SU-DHL-6 (cell line): ENCODE data around the gene BTBD1.

Experiments used
- H2AFZ ChIP-seq: fragments of 200-600 bp; sonication (generic); 2 replicates; pipeline ENCODE4 v1.6.1; 2014; ENCODE audit warnings: low read depth, mild to moderate bottlenecking, moderate library complexity, mixed read lengths, antibody characterized with exemption, low read length; ENCODE audit not compliant: severe bottlenecking
- H3F3A ChIP-seq: fragments of 200-600 bp; shearing (Covaris generic); 2 replicates; pipeline ENCODE4 v1.6.0; 2016; ENCODE audit warnings: antibody characterized with exemption, mild to moderate bottlenecking; ENCODE audit not compliant: insufficient read depth
- H3K27ac ChIP-seq: fragments of 200-600 bp; sonication (generic); 2 replicates; pipeline ENCODE4 v1.5.1; 2016; ENCODE audit warnings: low read depth, mild to moderate bottlenecking, low read length, moderate library complexity, mixed read lengths
- H3K27me3 ChIP-seq: fragments of 200-600 bp; sonication (generic), shearing (Covaris generic); 2 replicates; pipeline ENCODE4 v1.6.0; 2014; ENCODE audit warnings: mild to moderate bottlenecking, low read length
- H3K36me3 ChIP-seq: fragments of 200-600 bp; sonication (generic); 2 replicates; pipeline ENCODE4 v1.6.1; 2014; ENCODE audit warnings: mild to moderate bottlenecking, low read length, mixed read lengths
- H3K4me2 ChIP-seq: fragments of 300-600, 200-600 bp; shearing (Covaris generic), sonication (generic); 2 replicates; pipeline ENCODE4 v1.6.0; 2014; ENCODE audit warnings: low read length, low read depth, mild to moderate bottlenecking; ENCODE audit not compliant: poor library complexity, severe bottlenecking
- H3K4me3 ChIP-seq: fragments of 200-600 bp; sonication (generic); 2 replicates; pipeline ENCODE4 v1.5.1; 2014; ENCODE audit warnings: antibody characterized with exemption, low read length, mild to moderate bottlenecking, mixed read lengths; ENCODE audit not compliant: insufficient read depth, poor library complexity, severe bottlenecking
- H3K79me2 ChIP-seq: fragments of 200-600 bp; sonication (generic); 2 replicates; pipeline ENCODE4 v1.6.1; 2014; ENCODE audit warnings: mild to moderate bottlenecking, low read length, moderate library complexity; ENCODE audit not compliant: insufficient read depth
- H3K9ac ChIP-seq: fragments of 200-600 bp; sonication (generic); 2 replicates; pipeline ENCODE4 v1.7.0; 2014; ENCODE audit warnings: mild to moderate bottlenecking, low read length
- H3K9me2 ChIP-seq: fragments of 200-600 bp; sonication (generic); replicated peaks from 2 replicates; pipeline ENCODE4 v1.6.1; 2014; ENCODE audit warnings: low read length; ENCODE audit not compliant: insufficient read depth
- H3K9me3 ChIP-seq: fragments of 200-600 bp; sonication (generic); 2 replicates; pipeline ENCODE4 v1.6.1; 2014; ENCODE audit warnings: low read length, mixed read lengths; ENCODE audit not compliant: insufficient read depth
- H4K20me1 ChIP-seq: fragments of 200-600 bp; sonication (generic); 2 replicates; pipeline ENCODE4 v1.6.1; 2014; ENCODE audit warnings: low read depth, mild to moderate bottlenecking, antibody characterized with exemption, low read length, moderate library complexity, mixed read lengths
- CTCF ChIP-seq: fragments of 200-600 bp; sonication (generic); IDR thresholded peaks from one replicate; pipeline ENCODE4 v1.5.1; 2017; ENCODE audit warnings: antibody characterized with exemption, mild to moderate bottlenecking, low read length, moderate library complexity; ENCODE audit not compliant: insufficient read depth, poor library complexity, severe bottlenecking
- EZH2phosphoT487 ChIP-seq: fragments of 200-600 bp; sonication (generic), shearing (Covaris generic); conservative IDR thresholded peaks from 2 replicates; pipeline ENCODE4 v1.6.1; 2018; ENCODE audit warnings: mild to moderate bottlenecking, antibody characterized with exemption, low read length, moderate library complexity, mixed read lengths

BTBD1 gene

GRCh38 chr15:82999905-83000671 lies 67.0 kb downstream of the BTBD1 start:
- Histone ChIP-seq H3K36me3 (no peaks in the 10 kb centered on the region), H3F3A (no peaks in the 10 kb centered on the region), H4K20me1 (no peaks in the 10 kb centered on the region), H2AFZ (peak overlapping the region; percentile 31), H3K9ac (peak overlapping the region; percentile 30; the same call in 1 of the 2 replicates), H3K4me3 (no peak overlapping the region), H3K9me2 (no peaks in the 10 kb centered on the region), H3K27me3 (no peaks in the 10 kb centered on the region), H3K9me3 (no peaks in the 10 kb centered on the region), H3K27ac (no peak overlapping the region), H3K4me2 (peak overlapping the region; percentile 42), H3K79me2 (no peaks in the 10 kb centered on the region)
- TF ChIP-seq EZH2phosphoT487 (no peak), CTCF (peak; percentile 31)

DNA sequence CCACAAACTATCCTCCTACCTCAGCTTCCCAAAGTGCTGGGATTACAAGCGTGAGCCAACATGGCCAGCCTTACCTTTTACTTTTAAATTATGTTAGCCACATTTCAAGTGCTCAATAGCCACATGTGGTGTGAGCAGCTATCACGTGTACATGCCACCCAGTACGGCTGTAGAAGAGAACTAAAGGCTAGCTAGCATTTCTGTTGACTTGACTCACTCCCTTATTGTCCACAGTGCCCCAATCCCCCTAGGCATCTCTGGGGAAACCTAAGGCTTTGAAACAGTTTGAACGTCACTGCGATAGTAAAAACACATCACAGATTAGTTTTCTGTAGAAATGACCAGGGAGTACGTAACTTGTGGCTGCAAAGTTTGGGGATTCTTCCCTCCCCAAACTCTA lies 67.6 kb downstream of the BTBD1 start:
- Histone ChIP-seq H3K36me3 (no peaks in the 10 kb centered on the region), H3K27me3 (no peaks in the 10 kb centered on the region), H3K27ac (no peak overlapping the region), H3F3A (no peaks in the 10 kb centered on the region), H3K79me2 (no peaks in the 10 kb centered on the region), H2AFZ (no peak overlapping the region), H4K20me1 (no peaks in the 10 kb centered on the region), H3K4me3 (no peak overlapping the region), H3K4me2 (no peak overlapping the region), H3K9me3 (no peaks in the 10 kb centered on the region), H3K9me2 (no peaks in the 10 kb centered on the region), H3K9ac (no peak overlapping the region)
- TF ChIP-seq CTCF (no peak), EZH2phosphoT487 (no peak)

- Histone ChIP-seq H3K27ac (no peak overlapping the region), H3K9me3 (no peaks in the 10 kb centered on the region), H2AFZ (no peak overlapping the region), H4K20me1 (no peaks in the 10 kb centered on the region), H3K4me3 (no peak overlapping the region), H3K36me3 (peaks cover under 1% of the 10 kb centered on the region; the same call in 1 of the 2 replicates), H3F3A (0 out of 2 replicates have a peak, but pooled peaks cover 7% of the 10 kb centered on the region), H3K27me3 (no peaks in the 10 kb centered on the region), H3K4me2 (no peak overlapping the region), H3K79me2 (no peaks in the 10 kb centered on the region), H3K9ac (no peak overlapping the region), H3K9me2 (no peaks in the 10 kb centered on the region)
- TF ChIP-seq CTCF (no peak), EZH2phosphoT487 (no peak)
These were observed 71.1 kb downstream of the BTBD1 start for GRCh38 chr15:82995938-82996337.
